Prostate gland (tissue), 2 donors: Measurements from ENCODE around the gene PILRB. TPM values are rescaled to one million over a fixed set of nuclear protein-coding genes. Genes with fewer than 3 reads are reported as not detected.
"Not testable (repeated sequence)": the region's sequence is repeated elsewhere in the genome, so short reads cannot be mapped to it uniquely, and the experiment has no call there.

Experiments
- DNase-seq: peaks from one replicate; pipeline ENCODE4 v3.0.0-alpha.2; 2019; ENCODE audit warnings: low spot score
- H3K27ac ChIP-seq, 2 donors: fragments of 200-600 bp; sonication (generic); 2 replicates each; pipeline ENCODE4 v1.5.1; 2017 to 2019
- H3K27me3 ChIP-seq: fragments of 200-600 bp; sonication (generic); replicated peaks from 2 replicates; pipeline ENCODE4 v1.5.1; 2019; ENCODE audit not compliant: insufficient read depth
- H3K36me3 ChIP-seq, 2 donors: fragments of 200-600 bp; sonication (generic); 1 replicate in 1 of 2; 2 replicates in 1 of 2; pipeline versions ENCODE4 v1.5.1 to v1.8.1; 2017 to 2019
- H3K4me1 ChIP-seq: fragments of 200-600 bp; sonication (generic); replicated peaks from 2 replicates; pipeline ENCODE4 v1.5.1; 2019
- H3K4me3 ChIP-seq, 2 donors: fragments of 200-600 bp; sonication (generic); 2 replicates each; pipeline ENCODE4 v1.5.1; 2017 to 2019
- H3K9me3 ChIP-seq: fragments of 200-600 bp; sonication (generic); 2 replicates; pipeline ENCODE4 v1.5.1; 2017
- POLR2A ChIP-seq: fragments of 450-650 bp; IDR thresholded peaks from one replicate; pipeline ENCODE4 v1.6.1; 2016; ENCODE audit warnings: antibody characterized with exemption, mild to moderate bottlenecking
- POLR2AphosphoS5 ChIP-seq: sonication (generic); formaldehyde crosslinking; IDR thresholded peaks from one replicate; pipeline ENCODE4 v1.6.1; 2017; ENCODE audit warnings: antibody characterized with exemption
- WGBS: methylation state at CpG from one replicate; pipeline ENCODE4 v1.1.5; 2018; 5-methylcytosine and 5-hydroxymethylcytosine counted together
- intact Hi-C: fragments of 100-400 bp; cut with DNase I; formaldehyde crosslinking; loops from one replicate; pipeline ENCODE4 v1.14.2; 2022
- total RNA-seq, 2 donors: library from RNA; depleted of rRNA; stranded (reverse); fragments of >200 nt; gene quantifications; one replicate each; pipeline ENCODE4 v1.1.0, GENCODE V29; 2016
- TF ChIP-seq, protein P1 (sequence below), 4 experiments: fragments of 200-600 bp in 2 of 4; fragments of 450-650 bp in 2 of 4; sonication (generic) in 2 of 4; IDR thresholded peaks; 1 replicate in 3 of 4; 2 replicates in 1 of 4; pipeline ENCODE4 v1.5.1; 2016 to 2019; ENCODE audit warnings: antibody characterized with exemption in 4 of 4, mild to moderate bottlenecking in 2 of 4, moderate library complexity in 2 of 4

PILRB gene
- total RNA-seq, 2 donors from 2014 or later = 72.4 to 120 TPM

DNA sequence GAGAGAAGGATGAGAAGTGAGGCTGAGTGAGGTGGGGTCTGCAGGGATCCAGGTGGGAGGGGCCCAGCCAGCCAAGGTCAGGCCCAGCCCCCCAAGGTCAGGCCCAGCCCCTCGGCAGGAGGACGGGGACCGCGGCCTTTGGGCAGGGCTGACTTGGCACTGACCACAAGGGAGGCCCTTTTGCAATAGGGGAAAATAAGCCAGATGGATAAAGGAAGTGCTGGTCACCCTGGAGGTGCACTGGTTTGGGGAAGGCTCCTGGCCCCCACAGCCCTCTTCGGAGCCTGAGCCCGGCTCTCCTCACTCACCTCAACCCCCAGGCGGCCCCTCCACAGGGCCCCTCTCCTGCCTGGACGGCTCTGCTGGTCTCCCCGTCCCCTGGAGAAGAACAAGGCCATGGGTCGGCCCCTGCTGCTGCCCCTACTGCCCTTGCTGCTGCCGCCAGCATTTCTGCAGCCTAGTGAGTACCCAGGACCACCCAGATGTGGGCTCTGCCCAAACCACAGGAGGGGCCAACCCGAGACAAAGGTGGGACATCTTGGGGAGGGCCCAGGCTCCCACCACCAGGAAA, 15.4 kb downstream of the PILRB start, which contains the start of gene PILRA:
Gene PILRA (plus strand): TSS at position 227 of the 571 bp plus-strand sequence. CDS start 170 bp downstream, at position 397.
- Histone ChIP-seq H3K27ac (no peak within 1 kb of the TSS), H3K4me3 (no peak within 1 kb of the TSS)

DNA sequence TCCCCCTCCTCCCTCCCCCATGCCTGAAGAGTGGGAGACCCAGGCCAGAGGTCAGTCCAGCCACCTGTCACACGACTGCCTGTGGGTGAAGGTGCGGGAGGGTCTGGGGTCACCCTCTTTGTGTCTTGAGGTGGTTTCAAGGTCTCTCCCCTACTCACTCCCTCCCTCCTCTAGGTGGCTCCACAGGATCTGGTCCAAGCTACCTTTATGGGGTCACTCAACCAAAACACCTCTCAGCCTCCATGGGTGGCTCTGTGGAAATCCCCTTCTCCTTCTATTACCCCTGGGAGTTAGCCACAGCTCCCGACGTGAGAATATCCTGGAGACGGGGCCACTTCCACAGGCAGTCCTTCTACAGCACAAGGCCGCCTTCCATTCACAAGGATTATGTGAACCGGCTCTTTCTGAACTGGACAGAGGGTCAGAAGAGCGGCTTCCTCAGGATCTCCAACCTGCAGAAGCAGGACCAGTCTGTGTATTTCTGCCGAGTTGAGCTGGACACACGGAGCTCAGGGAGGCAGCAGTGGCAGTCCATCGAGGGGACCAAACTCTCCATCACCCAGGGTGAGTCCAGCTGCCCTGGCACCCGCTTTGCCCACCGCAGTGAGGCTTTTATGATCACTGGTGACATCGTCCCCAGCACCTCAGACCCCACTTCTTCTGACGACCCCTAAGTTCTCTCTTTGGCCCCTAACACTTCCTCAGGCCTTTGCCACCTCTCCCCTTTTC, 16.1 kb downstream of the PILRB start:
- DNase-seq, H3K4me3 ChIP-seq, H3K27ac ChIP-seq, H3K4me1 ChIP-seq, H3K36me3 ChIP-seq, H3K9me3 ChIP-seq, H3K27me3 ChIP-seq, intact Hi-C loops: not testable (repeated sequence)
- WGBS = 81% methylated on average over 15 of the region's 15 CpGs

More for the DNA sequence above, 15.4 kb downstream of the PILRB start, which contains the start of gene PILRA:
- Histone ChIP-seq H3K27me3 (no peaks in the 10 kb centered on the region), H3K9me3 (no peaks in the 10 kb centered on the region), H3K4me1 (peaks cover 2% of the 10 kb centered on the region), H3K36me3 (no peaks in the 10 kb centered on the region)
- DNase-seq = no peak
- 67% methylated on average over 12 of the region's 12 CpGs for WGBS
- no peak for TF ChIP-seq POLR2AphosphoS5
- TF ChIP-seq, protein P1, sequence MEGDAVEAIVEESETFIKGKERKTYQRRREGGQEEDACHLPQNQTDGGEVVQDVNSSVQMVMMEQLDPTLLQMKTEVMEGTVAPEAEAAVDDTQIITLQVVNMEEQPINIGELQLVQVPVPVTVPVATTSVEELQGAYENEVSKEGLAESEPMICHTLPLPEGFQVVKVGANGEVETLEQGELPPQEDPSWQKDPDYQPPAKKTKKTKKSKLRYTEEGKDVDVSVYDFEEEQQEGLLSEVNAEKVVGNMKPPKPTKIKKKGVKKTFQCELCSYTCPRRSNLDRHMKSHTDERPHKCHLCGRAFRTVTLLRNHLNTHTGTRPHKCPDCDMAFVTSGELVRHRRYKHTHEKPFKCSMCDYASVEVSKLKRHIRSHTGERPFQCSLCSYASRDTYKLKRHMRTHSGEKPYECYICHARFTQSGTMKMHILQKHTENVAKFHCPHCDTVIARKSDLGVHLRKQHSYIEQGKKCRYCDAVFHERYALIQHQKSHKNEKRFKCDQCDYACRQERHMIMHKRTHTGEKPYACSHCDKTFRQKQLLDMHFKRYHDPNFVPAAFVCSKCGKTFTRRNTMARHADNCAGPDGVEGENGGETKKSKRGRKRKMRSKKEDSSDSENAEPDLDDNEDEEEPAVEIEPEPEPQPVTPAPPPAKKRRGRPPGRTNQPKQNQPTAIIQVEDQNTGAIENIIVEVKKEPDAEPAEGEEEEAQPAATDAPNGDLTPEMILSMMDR (IDR thresholded peaks at IDR 0.05) = no peak
- TF ChIP-seq POLR2A = no peak
- intact Hi-C loops = no loop called here

DNA sequence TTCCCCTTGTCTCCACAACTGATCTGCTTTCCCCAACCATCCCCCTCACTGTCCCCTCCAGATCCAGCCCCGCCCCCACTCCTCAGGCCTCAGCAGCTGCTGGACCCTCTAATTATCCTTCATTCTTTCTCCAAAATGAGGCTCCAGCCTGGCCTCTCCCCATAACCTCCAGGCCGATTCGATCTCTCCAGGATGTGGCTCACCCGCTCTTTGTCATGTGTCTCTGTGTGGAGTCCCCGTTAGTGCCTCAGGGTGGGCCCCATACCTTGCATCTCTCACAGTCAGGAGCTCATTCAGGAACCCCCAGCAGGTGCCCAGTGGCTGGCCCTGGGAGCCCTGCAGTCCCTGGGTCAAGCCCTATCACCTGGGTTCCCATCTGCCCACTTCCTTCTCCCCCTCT, 16.7 kb downstream of the PILRB start:
- no peak overlapping the region for H3K27ac ChIP-seq
- H3K9me3 ChIP-seq = no peaks in the 10 kb centered on the region
- no peaks in the 10 kb centered on the region for H3K36me3 ChIP-seq
- H3K4me3 ChIP-seq = no peak overlapping the region
- 85% methylated on average over 5 of the region's 5 CpGs for WGBS
- intact Hi-C loops = no loop called here
- DNase-seq = no peak
- TF ChIP-seq, protein P1 (IDR thresholded peaks at IDR 0.05) = no peak
- TF ChIP-seq POLR2A = no peak
- TF ChIP-seq POLR2AphosphoS5 = no peak
- peaks cover 2% of the 10 kb centered on the region for H3K4me1 ChIP-seq
- H3K27me3 ChIP-seq = no peaks in the 10 kb centered on the region

DNA sequence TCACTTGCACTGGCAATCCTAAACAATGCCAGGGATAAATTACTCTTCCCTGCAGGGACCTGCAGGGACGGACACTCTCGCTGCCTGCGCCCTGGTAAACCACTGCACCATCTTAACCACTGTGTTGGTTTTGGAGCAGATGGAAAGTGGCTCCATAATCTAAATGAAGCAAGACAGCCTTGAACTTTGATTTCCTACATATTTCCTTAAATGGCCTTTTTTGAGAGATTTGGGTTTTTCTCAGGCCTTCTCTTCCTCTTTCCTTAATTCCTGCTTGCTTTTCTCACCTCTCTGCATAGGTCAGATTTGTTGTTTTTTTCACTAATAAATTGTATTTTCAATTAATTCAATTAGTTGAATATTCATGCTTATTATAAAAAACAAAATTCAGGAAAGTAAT, 18.1 kb downstream of the PILRB start:
- Histone ChIP-seq H3K4me3 (no peak overlapping the region), H3K27me3 (no peaks in the 10 kb centered on the region), H3K4me1 (peaks cover 2% of the 10 kb centered on the region), H3K36me3 (no peaks in the 10 kb centered on the region), H3K9me3 (no peaks in the 10 kb centered on the region), H3K27ac (no peak overlapping the region)
- TF ChIP-seq POLR2AphosphoS5 (no peak), POLR2A (no peak)
- TF ChIP-seq, protein P1 (IDR thresholded peaks at IDR 0.05) = no peak
- 100% methylated on average over 3 of the region's 3 CpGs for WGBS
- intact Hi-C loops = no loop called here
- no peak for DNase-seq

DNA sequence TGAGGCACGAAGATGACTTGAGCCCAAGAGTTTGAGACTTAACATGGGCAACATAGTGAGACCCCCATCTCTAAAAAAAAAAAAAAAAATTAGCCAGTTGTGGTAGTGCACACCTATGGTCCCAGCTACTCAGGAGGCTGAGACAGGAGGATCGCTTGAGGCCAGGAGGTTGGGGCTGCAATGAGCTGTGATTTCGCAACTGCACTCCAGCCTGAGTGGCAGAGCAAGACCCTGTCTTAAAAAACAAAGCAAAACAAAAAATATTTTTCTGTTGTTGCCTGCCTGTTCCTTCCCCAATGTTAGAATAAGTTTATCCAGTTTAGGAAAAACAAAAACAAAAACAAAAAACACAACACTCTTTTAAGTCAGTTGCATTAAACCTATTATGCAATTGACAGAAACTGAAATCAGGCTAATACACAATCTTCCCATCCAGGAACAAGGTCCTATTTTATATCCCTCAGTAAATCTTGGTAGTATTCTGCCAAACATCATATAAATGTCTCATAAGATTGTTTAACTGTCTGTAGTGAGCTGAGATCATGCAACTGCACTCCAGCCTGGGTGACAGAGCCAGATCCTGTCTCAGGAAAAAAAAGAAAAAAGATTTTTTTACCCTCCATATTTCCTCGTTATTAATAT, 20.3 kb downstream of the PILRB start:
- TF ChIP-seq POLR2AphosphoS5 (peak; percentile 83), POLR2A (no peak)
- H3K9me3 ChIP-seq = no peaks in the 10 kb centered on the region
- peaks cover 2% of the 10 kb centered on the region for H3K4me1 ChIP-seq
- intact Hi-C loops = no loop called here
- H3K4me3 ChIP-seq = no peak overlapping the region
- no peaks in the 10 kb centered on the region for H3K36me3 ChIP-seq
- WGBS = 53% methylated on average over 4 of the region's 4 CpGs
- no peak overlapping the region for H3K27ac ChIP-seq
- DNase-seq = no peak
- no peaks in the 10 kb centered on the region for H3K27me3 ChIP-seq
